GM12878 (cell line): ENCODE data around the gene PAX5.

Experiments used
- BMI1 ChIP-seq: fragments of 450-650 bp; IDR thresholded peaks from 2 replicates; pipeline ENCODE4 v1.6.1; 2016; ENCODE audit warnings: mild to moderate bottlenecking, moderate library complexity, borderline replicate concordance
- CHD2 ChIP-seq: IDR thresholded peaks from 2 replicates; pipeline ENCODE4 v1.6.1; 2011; ENCODE audit warnings: low read depth, low read length, improper control_type of control experiment, borderline replicate concordance
- EED ChIP-seq: sonication (generic); IDR thresholded peaks from 2 replicates; pipeline ENCODE4 v1.6.1; 2016; ENCODE audit warnings: antibody characterized with exemption, low read depth
- ETV6 ChIP-seq, 2 experiments: fragments of 450-650 bp in 1 of 2; IDR thresholded peaks in 1 of 2; conservative IDR thresholded peaks in 1 of 2; 2 replicates each; pipeline ENCODE4 v1.6.1; 2014; ENCODE audit warnings: antibody characterized with exemption in 1 of 2, borderline replicate concordance in 1 of 2, low read depth in 1 of 2, mild to moderate bottlenecking in 1 of 2, moderate library complexity in 1 of 2
- FOXK2 ChIP-seq: fragments of 450-650 bp; IDR thresholded peaks from 2 replicates; pipeline ENCODE4 v1.6.1; 2017; ENCODE audit warnings: mild to moderate bottlenecking, moderate library complexity
- POLR2AphosphoS5 ChIP-seq: IDR thresholded peaks from 2 replicates; pipeline ENCODE4 v1.6.1; 2011; ENCODE audit warnings: mild to moderate bottlenecking, low read length, inconsistent platforms
- RAD51 ChIP-seq: fragments of 450-650 bp; IDR thresholded peaks from 2 replicates; pipeline ENCODE4 v1.6.1; 2016; ENCODE audit warnings: moderate library complexity, mild to moderate bottlenecking, inconsistent platforms
- TF ChIP-seq, protein P1 (sequence below), 3 experiments: IDR thresholded peaks in 2 of 3; conservative IDR thresholded peaks in 1 of 3; 2 replicates each; pipeline ENCODE4 v1.5.1; 2011; ENCODE audit warnings: low read depth in 3 of 3, low read length in 3 of 3, mild to moderate bottlenecking in 3 of 3, control low read depth in 2 of 3, moderate library complexity in 2 of 3, inconsistent platforms in 1 of 3, mixed read lengths in 1 of 3; ENCODE audit not compliant: control insufficient read depth in 2 of 3, insufficient read depth in 1 of 3; ENCODE audit errors: extremely low read depth in 1 of 3
- TF ChIP-seq, protein P2 (sequence below): IDR thresholded peaks from 2 replicates; pipeline ENCODE4 v1.6.1; 2012; ENCODE audit warnings: low read depth, low read length, improper control_type of control experiment
- TF ChIP-seq, protein P3 (sequence below): IDR thresholded peaks from 2 replicates; pipeline ENCODE4 v1.6.1; 2012; ENCODE audit warnings: low read length, inconsistent platforms

DNA sequence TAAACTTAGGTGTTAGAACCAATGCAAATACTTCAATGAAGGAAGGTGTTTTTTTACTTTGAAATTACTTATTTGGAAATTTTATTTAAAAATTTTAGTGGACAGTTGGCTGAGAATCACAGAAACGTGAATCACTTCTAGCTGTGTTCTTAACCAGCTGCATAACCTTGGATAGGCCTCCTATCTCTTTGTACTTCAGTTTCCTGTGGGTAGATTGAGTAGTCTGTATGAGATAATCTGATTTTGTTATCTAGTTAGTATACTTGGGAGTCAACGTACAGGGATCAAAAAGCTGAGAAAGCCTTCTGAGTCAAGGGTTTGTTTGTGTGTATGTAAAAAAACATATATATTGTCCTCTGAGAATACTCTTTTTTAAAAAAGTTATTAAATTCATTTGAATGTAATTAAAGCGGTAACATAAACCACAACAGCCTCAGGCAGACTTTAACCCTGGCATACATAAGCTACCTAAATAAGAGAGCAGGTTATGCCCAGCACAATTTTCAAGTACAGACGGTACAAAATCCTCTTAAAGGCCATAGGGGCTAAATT, 48.2 kb upstream of the PAX5 start:
- TF ChIP-seq BMI1: no peak
- TF ChIP-seq, protein P1, sequence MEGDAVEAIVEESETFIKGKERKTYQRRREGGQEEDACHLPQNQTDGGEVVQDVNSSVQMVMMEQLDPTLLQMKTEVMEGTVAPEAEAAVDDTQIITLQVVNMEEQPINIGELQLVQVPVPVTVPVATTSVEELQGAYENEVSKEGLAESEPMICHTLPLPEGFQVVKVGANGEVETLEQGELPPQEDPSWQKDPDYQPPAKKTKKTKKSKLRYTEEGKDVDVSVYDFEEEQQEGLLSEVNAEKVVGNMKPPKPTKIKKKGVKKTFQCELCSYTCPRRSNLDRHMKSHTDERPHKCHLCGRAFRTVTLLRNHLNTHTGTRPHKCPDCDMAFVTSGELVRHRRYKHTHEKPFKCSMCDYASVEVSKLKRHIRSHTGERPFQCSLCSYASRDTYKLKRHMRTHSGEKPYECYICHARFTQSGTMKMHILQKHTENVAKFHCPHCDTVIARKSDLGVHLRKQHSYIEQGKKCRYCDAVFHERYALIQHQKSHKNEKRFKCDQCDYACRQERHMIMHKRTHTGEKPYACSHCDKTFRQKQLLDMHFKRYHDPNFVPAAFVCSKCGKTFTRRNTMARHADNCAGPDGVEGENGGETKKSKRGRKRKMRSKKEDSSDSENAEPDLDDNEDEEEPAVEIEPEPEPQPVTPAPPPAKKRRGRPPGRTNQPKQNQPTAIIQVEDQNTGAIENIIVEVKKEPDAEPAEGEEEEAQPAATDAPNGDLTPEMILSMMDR (IDR thresholded peaks at IDR 0.05 in 2 of 3, conservative IDR thresholded peaks at IDR 0.05 in 1 of 3; ENCODE audit: control insufficient read depth in 2 of 3, extremely low read depth in 1 of 3, insufficient read depth in 1 of 3, low read depth in 3 of 3, low read length in 3 of 3): no peak
- TF ChIP-seq POLR2AphosphoS5: no peak
- TF ChIP-seq, protein P2, sequence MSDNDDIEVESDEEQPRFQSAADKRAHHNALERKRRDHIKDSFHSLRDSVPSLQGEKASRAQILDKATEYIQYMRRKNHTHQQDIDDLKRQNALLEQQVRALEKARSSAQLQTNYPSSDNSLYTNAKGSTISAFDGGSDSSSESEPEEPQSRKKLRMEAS: no peak
- TF ChIP-seq ETV6 (conservative IDR thresholded peaks at IDR 0.05 in 1 of 2, IDR thresholded peaks at IDR 0.05 in 1 of 2; ENCODE audit: borderline replicate concordance in 1 of 2, low read depth in 1 of 2): no peak
- TF ChIP-seq FOXK2: no peak
- no peak for TF ChIP-seq EED
- TF ChIP-seq CHD2: no peak
- TF ChIP-seq, protein P3, sequence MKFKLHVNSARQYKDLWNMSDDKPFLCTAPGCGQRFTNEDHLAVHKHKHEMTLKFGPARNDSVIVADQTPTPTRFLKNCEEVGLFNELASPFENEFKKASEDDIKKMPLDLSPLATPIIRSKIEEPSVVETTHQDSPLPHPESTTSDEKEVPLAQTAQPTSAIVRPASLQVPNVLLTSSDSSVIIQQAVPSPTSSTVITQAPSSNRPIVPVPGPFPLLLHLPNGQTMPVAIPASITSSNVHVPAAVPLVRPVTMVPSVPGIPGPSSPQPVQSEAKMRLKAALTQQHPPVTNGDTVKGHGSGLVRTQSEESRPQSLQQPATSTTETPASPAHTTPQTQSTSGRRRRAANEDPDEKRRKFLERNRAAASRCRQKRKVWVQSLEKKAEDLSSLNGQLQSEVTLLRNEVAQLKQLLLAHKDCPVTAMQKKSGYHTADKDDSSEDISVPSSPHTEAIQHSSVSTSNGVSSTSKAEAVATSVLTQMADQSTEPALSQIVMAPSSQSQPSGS: no peak
- TF ChIP-seq RAD51: no peak
